ENCODE results near the gene LRRC3C. TPM values are rescaled to one million over a fixed set of nuclear protein-coding genes. Genes with fewer than 3 reads are reported as not detected.
"Not testable (repeated sequence)": the region's sequence is repeated elsewhere in the genome, so short reads cannot be mapped to it uniquely, and the experiment has no call there.

The LRRC3C gene
- polyA plus RNA-seq (ENCODE audit: insufficient read length in 4 of 4): under 1 TPM in 1 of 4 donors, not detected in 3; 0.17 TPM

- DNase-seq (ENCODE audit: low read depth in 4 of 4, low spot score in 2 of 4): peak; percentile 84 to 92 (median 88)
These were observed at the start of gene LRRC3C, which contains the start of gene ORMDL3 for GRCh38 chr17:39927101-39927928. LRRC3C (plus strand) TSS chr17:39927732; CDS start chr17:39941524, 13,792 bp downstream. ORMDL3 (minus strand) TSS chr17:39927601; CDS start chr17:39924203, 3,398 bp downstream.

GRCh38 chr17:39886102-39886501, 41.4 kb upstream of the LRRC3C start:
- DNase-seq (ENCODE audit: low read depth in 4 of 4, low spot score in 2 of 4): not testable (repeated sequence)

GRCh38 chr17:39887078-39887477, 40.5 kb upstream of the LRRC3C start:
- DNase-seq (ENCODE audit: low read depth in 4 of 4, low spot score in 2 of 4): no peak

- DNase-seq (ENCODE audit: low read depth in 4 of 4, low spot score in 2 of 4): no peak
These were observed 38.3 kb upstream of the LRRC3C start for GRCh38 chr17:39889200-39889599.

GRCh38 chr17:39894681-39895376, 32.7 kb upstream of the LRRC3C start:
- no peak for DNase-seq (ENCODE audit: low read depth in 4 of 4, low spot score in 2 of 4)

- DNase-seq (ENCODE audit: low read depth in 4 of 4, low spot score in 2 of 4): no peak
These were observed 29.4 kb upstream of the LRRC3C start for GRCh38 chr17:39898088-39898487.

GRCh38 chr17:39899215-39899614, 28.3 kb upstream of the LRRC3C start:
- DNase-seq (ENCODE audit: low read depth in 4 of 4, low spot score in 2 of 4): no peak

- DNase-seq (ENCODE audit: low read depth in 4 of 4, low spot score in 2 of 4): not testable (repeated sequence)
These were observed 25.5 kb upstream of the LRRC3C start for GRCh38 chr17:39902027-39902426.

GRCh38 chr17:39903158-39903884, 24.2 kb upstream of the LRRC3C start:
- no peak for DNase-seq (ENCODE audit: low read depth in 4 of 4, low spot score in 2 of 4)

- DNase-seq (ENCODE audit: low read depth in 4 of 4, low spot score in 2 of 4): no peak
These were observed 22.6 kb upstream of the LRRC3C start for GRCh38 chr17:39904990-39905288.

GRCh38 chr17:39908789-39909352, 18.7 kb upstream of the LRRC3C start:
- no peak for DNase-seq (ENCODE audit: low read depth in 4 of 4, low spot score in 2 of 4)

GRCh38 chr17:39913989-39914388, 13.5 kb upstream of the LRRC3C start:
- DNase-seq (ENCODE audit: low read depth in 4 of 4, low spot score in 2 of 4): no peak

- no peak for DNase-seq (ENCODE audit: low read depth in 4 of 4, low spot score in 2 of 4)
These were observed 12.0 kb upstream of the LRRC3C start for GRCh38 chr17:39915559-39915958.

GRCh38 chr17:39916918-39917317, 10.6 kb upstream of the LRRC3C start:
- no peak for DNase-seq (ENCODE audit: low read depth in 4 of 4, low spot score in 2 of 4)

- no peak for DNase-seq (ENCODE audit: low read depth in 4 of 4, low spot score in 2 of 4)
These were observed 8.3 kb upstream of the LRRC3C start for GRCh38 chr17:39919087-39919683.

- no peak for DNase-seq (ENCODE audit: low read depth in 4 of 4, low spot score in 2 of 4)
These were observed 7.0 kb upstream of the LRRC3C start for GRCh38 chr17:39920218-39921210.

- no peak for DNase-seq (ENCODE audit: low read depth in 4 of 4, low spot score in 2 of 4)
These were observed 6.2 kb upstream of the LRRC3C start for GRCh38 chr17:39921323-39921722.

- no peak for DNase-seq (ENCODE audit: low read depth in 4 of 4, low spot score in 2 of 4)
These were observed 5.5 kb upstream of the LRRC3C start for GRCh38 chr17:39922006-39922405.

- DNase-seq (ENCODE audit: low read depth in 4 of 4, low spot score in 2 of 4): no peak
These were observed 4.3 kb upstream of the LRRC3C start for GRCh38 chr17:39923230-39923629.
